Right kidney (tissue), 9 donors: ENCODE results near the gene OBSCN.

Experiments used
- DNase-seq: peaks from one replicate; pipeline ENCODE4 v3.0.0-alpha.2; 2016
- long read RNA-seq, 8 donors: transcript quantifications; one replicate each; lab custom pipeline, GENCODE V29; 2026

OBSCN gene, protein sequence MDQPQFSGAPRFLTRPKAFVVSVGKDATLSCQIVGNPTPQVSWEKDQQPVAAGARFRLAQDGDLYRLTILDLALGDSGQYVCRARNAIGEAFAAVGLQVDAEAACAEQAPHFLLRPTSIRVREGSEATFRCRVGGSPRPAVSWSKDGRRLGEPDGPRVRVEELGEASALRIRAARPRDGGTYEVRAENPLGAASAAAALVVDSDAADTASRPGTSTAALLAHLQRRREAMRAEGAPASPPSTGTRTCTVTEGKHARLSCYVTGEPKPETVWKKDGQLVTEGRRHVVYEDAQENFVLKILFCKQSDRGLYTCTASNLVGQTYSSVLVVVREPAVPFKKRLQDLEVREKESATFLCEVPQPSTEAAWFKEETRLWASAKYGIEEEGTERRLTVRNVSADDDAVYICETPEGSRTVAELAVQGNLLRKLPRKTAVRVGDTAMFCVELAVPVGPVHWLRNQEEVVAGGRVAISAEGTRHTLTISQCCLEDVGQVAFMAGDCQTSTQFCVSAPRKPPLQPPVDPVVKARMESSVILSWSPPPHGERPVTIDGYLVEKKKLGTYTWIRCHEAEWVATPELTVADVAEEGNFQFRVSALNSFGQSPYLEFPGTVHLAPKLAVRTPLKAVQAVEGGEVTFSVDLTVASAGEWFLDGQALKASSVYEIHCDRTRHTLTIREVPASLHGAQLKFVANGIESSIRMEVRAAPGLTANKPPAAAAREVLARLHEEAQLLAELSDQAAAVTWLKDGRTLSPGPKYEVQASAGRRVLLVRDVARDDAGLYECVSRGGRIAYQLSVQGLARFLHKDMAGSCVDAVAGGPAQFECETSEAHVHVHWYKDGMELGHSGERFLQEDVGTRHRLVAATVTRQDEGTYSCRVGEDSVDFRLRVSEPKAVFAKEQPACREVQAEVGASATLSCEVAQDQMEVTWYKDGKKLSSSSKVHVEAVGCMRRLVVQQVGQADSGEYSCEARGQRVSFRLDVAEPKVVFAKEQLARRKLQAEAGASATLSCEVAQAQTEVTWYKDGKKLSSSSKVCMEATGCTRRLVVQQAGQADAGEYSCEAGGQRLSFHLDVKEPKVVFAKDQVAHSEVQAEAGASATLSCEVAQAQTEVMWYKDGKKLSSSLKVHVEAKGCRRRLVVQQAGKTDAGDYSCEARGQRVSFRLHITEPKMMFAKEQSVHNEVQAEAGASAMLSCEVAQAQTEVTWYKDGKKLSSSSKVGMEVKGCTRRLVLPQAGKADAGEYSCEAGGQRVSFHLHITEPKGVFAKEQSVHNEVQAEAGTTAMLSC (N-terminal part only)
- long read RNA-seq, donor 1, transcript OBSCN-211 (1 exons, 2,267 nt) = major isoform, 5 of 5 reads
- long read RNA-seq, donor 1, partial matches to known transcripts = 0 of 5 reads
- long read RNA-seq, donor 1, other reads (novel, unspliced or antisense) = 0 of 5 reads
- long read RNA-seq, donor 2, partial matches to known transcripts = 0 of 1 reads
- long read RNA-seq, donor 2, other reads (novel, unspliced or antisense) = 0 of 1 reads
- long read RNA-seq, donor 3, partial matches to known transcripts = 0 of 2 reads
- long read RNA-seq, donor 3, other reads (novel, unspliced or antisense) = 0 of 2 reads
- long read RNA-seq, donor 4, partial matches to known transcripts = 0 of 4 reads
- long read RNA-seq, donor 4, other reads (novel, unspliced or antisense) = 0 of 4 reads
- long read RNA-seq, donor 5, partial matches to known transcripts = 5 of 6 reads
- long read RNA-seq, donor 5, other reads (novel, unspliced or antisense) = 0 of 6 reads
- long read RNA-seq, donor 6, partial matches to known transcripts = 0 of 1 reads
- long read RNA-seq, donor 6, other reads (novel, unspliced or antisense) = 0 of 1 reads
- long read RNA-seq, donor 7, transcript OBSCN-211 (1 exons, 2,267 nt) = major isoform, 9 of 9 reads
- long read RNA-seq, donor 7, partial matches to known transcripts = 0 of 9 reads
- long read RNA-seq, donor 7, other reads (novel, unspliced or antisense) = 0 of 9 reads
- long read RNA-seq, donor 8, transcript OBSCN-211 (1 exons, 2,267 nt) = major isoform, 5 of 6 reads
- long read RNA-seq, donor 8, partial matches to known transcripts = 0 of 6 reads
- long read RNA-seq, donor 8, other reads (novel, unspliced or antisense) = 0 of 6 reads

DNA sequence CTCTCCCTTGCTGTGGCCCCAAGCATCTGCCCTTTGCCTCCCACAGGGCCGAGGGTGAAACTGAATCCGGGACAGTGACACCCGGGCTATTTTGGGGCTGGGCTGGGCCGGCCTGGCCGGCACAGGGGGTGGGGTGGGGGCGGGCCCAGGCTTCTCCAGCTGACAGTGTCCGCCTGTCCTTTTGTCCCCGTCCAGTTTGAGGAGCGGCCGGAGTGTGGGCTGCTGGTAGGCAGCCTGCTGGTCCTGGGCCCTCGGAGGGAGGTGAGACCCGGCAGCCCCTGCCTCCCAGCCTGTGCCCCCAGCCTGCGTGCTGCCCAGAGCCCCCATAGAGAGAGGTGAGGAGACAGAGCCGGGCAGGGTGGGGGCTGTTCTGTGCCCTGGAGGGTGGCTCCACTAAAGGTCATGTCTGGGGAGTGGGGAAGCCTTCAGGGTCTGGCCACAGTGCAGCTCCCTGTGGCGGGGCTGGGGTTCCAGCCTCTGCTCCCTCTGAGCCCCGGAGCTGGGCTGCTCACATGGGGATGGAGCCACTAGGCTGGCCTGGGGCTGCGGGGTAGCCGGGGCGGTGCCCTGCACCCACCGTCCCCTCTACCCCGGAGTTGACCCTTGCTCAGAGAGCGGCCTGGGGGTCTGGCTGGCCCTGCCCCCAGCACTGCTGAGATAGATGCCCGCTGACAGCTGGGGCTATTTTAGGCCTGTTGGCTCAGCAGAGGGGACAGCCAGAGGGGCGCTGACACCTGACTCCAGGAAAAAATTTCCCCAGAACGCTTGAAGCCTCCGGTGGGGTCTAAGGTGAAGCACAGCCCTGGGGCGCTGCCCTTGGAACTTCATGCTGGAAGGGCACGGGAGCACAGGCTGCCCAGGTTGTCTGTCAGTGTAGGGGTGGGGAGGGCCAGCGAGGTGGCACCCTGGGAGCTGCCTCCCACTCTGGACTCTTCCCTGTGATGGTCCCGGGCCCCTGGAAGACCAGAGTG lies at the start of gene OBSCN:
TSS of gene OBSCN (plus strand) at position 194 of the 971 bp plus-strand sequence. CDS start 3,740 bp downstream, outside the sequence.
- DNase-seq = no peak

DNA sequence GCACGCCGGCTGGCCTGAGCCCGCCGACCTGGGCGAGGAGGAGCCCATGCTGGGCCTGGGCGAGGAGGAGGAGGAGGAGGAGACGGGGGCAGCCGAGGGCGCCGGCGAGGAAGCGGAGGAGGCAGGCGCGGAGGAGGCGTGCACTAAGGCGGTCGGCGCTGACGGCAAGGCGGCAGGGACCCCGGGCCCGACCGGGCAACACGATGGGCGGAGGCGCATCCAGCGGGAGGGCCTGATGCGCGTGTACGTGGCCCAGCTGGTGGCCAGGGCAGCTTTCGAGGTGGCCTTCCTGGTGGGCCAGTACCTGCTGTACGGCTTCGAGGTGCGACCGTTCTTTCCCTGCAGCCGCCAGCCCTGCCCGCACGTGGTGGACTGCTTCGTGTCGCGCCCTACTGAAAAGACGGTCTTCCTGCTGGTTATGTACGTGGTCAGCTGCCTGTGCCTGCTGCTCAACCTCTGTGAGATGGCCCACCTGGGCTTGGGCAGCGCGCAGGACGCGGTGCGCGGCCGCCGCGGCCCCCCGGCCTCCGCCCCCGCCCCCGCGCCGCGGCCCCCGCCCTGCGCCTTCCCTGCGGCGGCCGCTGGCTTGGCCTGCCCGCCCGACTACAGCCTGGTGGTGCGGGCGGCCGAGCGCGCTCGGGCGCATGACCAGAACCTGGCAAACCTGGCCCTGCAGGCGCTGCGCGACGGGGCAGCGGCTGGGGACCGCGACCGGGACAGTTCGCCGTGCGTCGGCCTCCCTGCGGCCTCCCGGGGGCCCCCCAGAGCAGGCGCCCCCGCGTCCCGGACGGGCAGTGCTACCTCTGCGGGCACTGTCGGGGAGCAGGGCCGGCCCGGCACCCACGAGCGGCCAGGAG lies 49.5 kb upstream of the OBSCN start:
- DNase-seq = peak; percentile 70

DNA sequence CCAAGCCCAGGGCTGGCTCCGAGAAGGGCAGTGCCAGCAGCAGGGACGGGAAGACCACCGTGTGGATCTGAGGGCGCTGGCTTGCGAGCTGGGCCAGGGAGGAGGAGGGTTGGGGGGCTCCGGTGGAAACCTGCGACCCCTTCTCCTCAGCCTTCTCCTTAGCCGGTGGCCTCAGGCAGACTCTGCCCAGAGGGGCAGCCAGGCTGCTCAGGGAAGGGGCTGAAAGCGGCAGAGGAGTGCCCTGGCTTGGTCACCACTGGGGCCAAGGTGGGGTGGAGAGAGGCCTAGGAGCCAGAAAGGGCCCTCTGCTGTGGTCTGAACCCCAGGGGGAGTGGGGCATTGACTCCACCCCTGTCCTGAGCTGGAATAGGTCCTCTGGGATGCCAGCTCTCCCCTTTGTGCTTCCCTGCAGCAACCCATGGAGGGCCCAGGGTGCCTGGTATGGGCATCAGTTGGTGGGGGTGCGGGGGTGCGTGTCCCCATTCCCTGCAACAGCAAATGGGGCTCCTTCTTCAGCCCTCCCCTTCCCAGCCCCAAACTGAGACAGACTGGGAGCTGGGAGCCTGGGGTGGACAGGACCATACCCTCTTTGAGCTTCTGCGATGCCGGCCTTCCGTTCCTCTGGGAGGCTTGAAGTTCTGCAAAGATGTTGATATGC lies 48.7 kb upstream of the OBSCN start:
- no peak for DNase-seq

DNA sequence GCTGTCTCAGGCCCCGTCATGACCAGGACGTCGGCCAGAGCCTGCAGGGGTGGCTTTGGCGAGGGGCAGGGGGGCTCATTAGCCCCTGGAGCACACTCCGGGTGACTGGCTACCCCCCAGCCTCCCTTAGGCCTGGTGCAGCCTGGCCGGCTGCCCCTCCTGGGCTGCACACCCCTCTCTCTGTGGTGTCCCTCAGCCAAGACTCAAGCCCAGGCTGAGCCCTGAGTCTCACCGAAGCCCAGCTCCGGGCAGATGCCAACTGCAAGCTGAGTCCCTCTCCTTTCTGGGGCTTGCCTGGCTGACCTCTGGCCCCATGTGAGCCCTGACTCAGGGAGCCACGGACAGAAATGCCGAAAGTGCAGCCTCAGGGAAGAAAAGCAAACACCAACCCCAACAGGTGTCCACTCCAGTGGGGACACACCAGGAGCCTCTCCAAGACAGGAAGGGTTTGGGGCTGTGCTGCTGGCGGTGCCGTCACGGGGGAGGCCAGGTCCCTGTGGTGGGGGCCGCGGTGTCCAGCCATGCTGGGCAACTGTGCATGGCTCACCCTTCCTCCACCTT lies 47.6 kb upstream of the OBSCN start:
- DNase-seq = no peak

DNA sequence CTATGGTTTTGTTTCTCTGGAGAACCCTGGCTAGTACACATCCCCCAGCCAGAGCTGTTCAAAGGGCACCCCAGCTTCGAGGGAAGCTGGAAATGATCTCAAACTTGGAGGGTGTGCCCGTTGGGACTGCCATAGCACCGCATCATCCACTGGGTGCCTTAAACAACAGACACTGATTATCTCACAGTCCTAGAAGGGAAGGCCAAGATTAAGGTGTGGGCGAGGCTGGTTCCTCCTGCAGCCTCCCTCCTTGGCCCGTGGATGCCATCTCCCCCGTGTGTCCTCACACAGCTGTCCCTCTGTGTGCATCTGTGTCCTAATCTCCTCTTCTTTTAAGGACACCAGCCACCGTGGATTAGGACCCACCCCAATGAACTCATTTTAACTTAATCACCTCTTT lies 46.5 kb upstream of the OBSCN start:
- DNase-seq = no peak

DNA sequence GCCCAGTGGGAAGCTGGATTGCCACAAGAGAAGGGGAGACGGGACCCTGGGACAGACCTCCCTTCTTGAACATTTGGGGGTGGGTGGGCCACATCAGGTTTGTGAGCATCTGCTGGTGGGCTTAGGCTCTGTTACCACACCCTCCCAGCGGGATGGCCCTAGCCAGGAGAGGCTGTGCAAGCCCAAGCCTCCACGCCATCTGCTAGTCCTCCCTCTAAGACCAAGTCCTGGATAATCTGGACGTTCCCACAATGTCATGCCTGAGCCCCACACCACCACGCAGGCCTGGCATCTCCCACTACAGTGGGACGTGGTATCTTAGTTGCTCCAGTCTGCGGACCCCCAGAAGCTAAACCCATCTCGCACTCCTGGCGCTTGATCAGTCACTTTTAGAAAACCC lies 46.0 kb upstream of the OBSCN start:
- no peak for DNase-seq

DNA sequence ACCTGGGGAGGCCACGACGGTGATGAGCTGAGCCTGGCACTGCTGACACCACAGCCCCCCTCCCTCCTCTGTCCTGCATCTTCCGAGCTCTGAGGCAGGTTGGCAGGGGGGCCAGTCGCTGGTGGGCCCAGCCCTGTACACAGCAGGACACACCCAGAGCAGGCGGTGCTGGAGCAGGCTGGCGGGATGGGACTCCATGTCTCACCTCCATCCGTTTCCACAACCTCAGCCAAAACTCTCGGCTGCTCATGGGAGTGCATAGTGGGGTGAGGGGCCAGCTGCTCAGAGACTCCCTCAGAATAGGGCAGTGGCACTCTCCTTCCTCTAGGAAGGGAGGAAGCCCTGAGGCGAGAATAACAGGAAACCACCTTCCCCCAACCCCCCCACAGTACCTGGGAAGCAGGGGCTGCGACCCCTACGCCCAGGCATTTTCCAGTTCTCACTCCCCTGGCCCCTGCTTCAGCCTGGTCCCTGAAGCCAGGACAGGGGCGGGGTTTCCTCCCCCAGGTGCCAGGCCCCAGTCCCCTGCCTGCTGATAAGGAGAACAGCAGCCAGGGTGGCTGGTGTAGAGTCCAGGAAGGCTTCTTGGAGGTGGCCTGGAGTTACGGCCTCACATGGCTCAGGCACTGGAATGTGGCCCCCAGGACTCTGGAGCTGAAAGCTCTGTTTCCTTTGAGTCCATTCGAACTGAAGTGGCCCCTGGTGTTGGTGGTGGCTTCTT lies 45.4 kb upstream of the OBSCN start:
- DNase-seq = no peak

DNA sequence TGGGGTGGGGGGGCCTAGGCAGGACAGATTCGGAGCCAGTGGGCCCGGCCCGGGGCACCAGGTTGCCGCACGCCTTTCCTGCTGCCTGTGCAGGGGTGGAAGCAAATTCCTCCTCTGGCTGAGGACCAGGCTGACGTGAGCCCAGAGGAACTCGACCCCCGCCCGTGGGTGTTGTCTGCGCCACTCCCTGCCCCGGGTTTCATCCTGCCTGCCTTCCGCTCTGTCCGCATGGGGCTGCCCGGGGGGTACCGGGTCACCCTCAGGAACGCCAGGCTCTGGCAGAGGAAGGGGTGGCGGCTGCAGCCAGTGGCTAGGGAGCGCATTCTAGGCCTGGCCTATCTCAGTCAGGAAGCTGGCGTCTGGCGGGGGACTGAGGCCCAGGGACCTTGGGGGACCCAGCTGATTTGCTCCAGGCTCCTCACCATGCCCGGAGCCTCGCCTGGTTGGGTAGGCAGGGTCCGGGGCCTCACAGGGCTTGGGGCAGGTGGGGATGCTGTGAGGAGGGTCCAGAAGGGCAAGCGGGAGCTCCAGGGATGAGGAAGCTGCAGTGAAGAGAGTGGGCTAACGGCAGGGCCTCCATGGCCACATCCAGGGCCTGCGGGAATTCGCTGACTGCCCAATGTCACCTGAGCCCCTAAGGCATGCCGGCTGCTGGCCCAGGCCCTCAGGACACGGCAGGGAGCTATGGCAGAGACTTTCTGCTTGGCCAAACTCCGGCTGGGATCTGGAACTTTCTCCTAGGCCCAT lies 44.7 kb upstream of the OBSCN start:
- DNase-seq = no peak

DNA sequence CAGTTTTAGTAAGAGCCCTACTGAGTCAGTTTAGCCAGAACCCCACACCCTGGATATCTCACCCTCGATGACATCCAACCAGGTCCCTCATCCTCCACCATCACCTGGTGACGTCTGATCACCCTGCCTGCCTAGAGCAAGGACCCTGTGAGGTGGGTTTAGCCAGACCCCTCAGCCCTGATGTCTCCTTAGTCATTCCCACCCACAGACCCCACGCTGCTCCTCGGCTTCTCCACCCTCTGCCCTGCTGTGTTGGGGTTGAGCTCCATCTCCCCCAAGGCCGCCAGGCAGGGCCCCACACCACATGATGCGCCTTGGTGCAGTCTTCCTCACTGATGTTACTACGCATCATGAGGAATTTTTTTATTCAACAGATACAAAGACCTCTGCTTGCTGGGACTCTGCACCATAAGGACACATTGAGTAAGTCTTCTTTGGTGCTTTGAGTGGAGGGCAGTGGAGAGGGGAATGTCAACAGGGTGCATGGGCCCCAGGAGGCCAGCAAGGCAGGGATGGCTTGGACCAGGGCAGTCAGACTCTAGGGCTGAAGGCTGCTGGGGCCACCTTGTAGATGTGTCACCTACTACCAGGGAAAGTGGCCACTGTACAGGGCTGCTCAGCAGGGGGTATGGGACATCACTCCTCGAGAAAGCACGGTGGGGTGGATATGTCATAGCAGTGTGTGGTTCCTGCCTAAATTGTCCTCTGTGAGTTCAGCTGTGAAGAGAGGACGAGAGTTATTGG lies 43.9 kb upstream of the OBSCN start:
- DNase-seq = no peak

DNA sequence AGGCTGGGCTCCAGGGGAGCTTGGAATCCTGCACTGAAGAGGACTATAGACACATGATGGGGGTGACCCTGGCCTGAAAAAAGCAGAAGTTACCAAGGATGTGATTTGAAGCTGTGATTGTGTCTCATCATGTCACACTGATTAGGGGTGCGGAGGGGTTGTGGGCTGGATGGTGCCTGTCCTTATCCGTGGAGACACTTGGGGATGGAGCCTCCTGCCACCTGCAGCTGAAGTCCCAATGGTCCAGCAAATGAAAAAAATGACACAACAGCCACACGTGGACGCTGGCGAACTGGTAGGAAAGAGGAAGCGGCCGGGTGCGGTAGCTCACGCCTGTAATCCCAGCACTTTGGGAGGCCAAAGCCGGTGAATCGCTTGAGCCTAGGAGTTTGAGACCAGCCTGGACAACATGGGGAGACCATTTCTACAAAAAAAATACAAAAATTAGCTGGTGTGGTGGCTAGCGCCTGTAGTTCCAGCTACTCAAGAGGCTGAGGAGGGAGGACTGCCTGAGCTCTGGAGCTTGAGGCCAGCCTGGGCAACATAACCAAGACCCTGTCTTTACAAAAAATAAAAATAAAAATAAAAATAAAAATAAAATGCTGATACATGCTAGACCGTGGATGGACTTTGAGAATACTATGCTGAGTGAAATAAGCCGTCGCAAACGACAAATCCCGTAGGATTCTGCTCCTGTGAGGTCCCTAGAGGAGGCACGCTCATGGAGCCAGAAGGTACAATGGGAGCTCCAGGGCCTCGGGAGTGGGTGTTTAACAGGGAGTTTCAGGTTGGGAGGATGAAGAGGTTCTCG lies 43.1 kb upstream of the OBSCN start:
- DNase-seq = no peak

DNA sequence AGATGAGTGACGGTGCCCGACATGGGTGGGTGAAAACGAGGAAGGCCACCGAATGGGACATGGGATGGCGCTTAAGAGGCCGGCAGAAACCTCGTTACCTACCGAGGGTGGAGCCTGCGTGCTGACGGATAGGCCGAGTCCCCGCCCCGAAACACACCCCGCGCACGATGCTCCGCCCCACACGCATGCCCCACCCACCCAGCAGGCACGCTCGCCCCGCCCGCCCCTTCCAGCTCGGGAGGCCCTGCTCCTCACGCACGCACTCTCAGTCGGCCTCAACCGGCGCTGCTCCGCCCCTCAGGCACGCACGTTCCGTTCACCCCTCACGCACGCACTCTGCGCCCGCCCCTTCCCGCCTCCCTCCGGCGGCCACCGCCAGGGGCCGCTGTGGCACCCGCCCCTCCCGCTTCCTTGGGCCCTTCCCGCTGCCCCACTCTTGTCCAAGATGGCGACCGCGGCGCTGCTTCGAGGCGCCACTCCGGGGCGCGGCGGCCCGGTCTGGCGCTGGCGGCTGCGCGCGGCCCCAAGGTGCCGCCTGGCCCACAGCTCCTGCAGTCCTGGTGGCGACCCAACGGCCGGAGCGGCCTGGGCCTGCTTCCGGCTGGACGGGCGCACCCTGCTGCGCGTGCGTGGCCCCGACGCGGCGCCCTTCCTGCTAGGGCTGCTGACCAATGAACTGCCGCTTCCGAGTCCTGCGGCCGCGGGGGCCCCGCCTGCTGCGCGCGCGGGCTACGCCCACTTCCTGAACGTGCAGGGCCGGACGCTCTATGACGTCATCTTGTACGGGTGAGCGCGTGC lies 42.3 kb upstream of the OBSCN start, which contains the start of gene IBA57:
TSS of gene IBA57 (plus strand) at position 433 of the 798 bp plus-strand sequence. CDS start at position 446, 13 bp downstream.
- DNase-seq = peak; percentile 97

DNA sequence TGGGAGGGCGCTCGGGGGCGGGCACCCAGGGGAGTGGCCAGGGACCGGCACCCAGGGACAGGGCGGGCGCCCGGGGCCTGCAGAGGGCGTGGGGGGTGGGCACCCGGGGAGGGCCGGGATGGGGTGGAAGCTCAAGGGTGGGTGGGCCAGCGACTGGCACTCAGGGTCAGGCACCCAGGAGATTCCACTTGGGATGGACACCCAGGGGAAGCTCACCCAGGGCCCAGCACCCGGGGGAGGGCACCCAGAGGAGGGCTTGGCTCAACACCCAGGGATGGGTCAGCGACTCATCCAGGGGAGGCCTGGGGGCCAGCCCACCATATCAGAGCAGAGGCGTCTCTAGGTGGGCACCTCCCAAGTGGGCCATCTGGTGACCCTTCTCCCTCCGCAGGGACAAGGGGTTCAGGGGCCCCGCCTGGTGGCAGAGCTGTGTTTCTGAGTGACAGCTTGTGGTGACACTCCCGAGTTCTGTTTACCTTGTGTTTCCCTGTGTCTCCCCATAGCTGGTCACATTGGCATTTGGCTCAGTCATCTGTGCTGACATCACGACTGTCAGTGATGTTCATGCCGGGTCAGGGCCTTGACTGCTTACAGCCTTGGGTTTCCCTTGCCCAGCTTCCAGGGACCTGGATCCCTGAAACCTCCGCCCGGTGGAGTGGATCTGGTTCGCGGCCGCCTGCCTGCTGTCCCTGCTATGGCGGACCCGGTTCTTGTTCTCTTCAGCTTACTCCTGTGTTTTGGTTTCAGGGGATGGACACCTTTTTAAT lies 41.5 kb upstream of the OBSCN start:
- peak; percentile 75 for DNase-seq
